Hematopoietic multipotent progenitor cell treated with erythropoietin and hydrocortisone succinate and interleukin-3 and kit ligand, for 4 days (in vitro differentiated cells): ENCODE measurements around the gene ROR1.
A peak's percentile ranks its signal among the peaks of the same experiment; 100 is the strongest.

Source experiments
- DNase-seq: peaks from one replicate; pipeline ENCODE4 v3.0.0-alpha.2; 2015

Gene ROR1

DNA sequence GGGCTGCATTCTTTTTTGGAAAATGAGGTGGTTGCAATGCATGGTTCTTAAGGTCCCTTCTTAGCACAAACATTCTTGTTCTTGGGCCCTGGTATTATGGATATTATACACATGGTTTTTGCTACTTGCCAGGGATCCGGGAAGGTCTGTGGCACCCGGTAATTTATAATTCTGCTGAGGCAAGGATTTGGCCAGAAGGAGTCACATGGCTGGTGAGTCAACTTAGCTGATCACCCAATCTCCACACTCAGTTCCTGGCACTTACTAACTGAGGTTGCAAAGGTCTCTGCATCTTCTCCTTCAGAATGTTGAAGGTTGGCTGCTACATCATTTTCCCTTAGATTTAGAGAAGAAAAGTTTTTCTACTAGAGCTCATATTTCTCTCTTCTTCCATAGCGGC is 112.5 kb downstream of the ROR1 start:
- no peak for DNase-seq

DNA sequence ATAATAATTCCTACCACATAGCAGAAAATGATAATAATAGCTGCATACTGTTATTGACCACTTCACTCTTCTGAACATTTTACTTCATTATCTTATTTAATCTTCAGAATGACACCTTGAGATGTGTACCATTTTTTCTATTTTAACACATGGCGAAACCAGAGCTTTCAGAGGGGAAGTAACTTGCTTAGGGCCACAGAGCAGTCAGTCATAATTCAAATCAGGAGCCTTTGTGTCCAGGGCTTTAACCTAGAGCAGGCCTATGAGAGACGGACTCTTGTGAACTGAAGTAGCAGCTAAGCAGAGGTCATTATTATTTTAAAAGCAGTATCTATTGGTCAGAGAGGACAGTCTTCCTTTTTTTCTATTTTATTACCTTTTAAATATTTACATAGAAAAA is 114.0 kb downstream of the ROR1 start:
- no peak for DNase-seq

DNA sequence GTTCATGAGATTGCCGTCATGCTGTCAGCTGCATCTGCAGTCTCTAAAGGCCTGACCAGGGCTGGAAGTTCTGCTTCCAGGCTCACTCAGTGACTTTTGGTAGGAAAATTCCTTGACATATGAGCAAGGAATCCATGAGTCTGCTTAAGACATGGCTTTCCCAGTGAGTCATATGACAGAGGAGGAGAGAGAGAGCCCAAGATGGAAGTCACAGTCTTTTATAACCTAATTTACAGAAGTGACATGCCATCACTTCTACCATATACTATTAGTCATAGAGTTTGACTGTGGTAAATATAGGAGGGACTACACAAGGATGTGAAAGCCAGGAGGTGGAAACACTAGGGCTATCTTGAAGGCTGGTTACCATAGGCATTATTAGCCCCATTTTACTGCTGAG is 115.2 kb downstream of the ROR1 start:
- no peak for DNase-seq

DNA sequence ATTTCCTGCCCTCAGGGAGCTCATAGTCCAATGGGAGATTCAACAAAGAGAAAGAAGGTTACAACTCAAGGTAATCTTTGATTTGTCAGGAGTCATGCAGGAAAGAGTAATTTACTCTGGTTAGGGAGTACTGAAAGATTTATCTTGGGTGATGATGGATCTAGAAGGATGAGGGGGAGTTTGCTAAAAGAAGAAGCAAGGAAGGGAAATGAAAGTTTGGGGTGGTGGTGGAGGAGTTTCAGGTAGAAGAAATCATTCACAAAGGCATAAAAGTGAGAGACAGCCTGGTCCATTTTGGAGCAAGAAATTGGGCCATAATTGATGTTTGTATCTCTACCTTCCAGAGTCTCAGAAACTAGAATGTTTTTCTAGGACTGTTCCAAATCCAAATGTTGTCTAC is 116.7 kb downstream of the ROR1 start:
- no peak for DNase-seq

DNA sequence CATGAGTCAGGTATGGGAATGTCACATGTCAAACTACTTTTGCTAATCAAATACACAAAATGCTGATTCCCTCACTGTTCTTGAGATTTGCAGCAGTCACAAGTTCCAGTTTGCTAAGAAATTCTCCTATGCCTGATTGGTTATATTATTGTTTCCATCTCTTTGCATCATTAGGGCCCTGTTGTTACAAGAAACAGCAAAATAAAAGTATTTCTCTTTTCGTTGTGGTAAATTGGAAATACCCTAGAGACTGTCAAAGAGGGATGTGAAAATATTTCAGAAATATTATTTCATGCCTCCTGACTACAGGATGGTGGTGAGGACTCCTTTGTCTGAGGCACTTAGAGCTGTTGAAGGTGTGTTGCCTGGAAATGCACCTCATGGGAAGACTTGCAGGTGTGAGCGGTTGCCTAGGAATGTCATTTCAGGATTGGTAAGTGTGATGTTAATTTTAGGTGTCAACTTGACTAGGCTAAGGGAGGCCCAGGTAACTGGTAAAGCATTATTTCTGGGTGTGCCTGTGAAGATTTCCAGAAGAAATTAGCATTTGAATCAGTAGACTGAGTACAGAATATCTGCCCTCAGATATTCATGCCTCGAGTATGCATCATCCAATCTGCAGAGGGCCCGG is 117.4 kb downstream of the ROR1 start:
- DNase-seq = no peak

DNA sequence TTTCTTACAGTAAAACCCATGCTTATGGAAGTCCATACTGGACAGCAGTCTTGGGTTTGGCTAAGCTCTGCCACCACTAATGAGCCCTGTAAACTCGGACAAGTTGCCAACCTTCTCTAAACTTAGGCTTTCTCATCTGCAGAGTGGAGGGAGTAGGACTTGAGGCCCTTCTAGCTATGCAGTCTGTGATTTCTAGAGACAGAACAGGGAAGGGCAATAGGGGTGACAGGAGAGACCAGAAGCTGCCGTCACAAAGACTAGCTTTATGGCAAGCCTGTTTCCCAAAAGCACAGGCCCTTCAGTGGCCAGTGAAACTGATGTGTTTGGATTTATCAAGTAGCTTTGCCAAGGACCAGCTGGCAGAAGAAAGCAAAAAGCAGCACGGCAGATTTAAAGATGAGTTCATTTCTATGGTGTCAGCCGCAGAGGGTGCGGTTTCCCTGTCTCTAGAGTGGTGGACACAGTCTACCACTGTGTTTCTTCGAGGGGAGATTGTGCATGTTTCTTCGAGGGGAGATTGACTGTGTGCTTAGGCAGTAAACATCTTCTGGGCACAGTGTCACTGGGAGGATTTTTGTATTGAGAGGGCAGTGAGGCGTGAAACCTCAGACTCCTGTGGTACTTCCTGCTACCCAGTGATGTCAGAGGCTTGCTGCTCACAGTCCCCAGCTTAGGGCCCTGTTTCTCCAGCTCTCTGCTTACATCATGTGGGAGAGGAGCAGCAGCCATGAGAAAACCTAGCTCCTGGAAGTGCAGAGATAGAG is 119.0 kb downstream of the ROR1 start:
- no peak for DNase-seq

DNA sequence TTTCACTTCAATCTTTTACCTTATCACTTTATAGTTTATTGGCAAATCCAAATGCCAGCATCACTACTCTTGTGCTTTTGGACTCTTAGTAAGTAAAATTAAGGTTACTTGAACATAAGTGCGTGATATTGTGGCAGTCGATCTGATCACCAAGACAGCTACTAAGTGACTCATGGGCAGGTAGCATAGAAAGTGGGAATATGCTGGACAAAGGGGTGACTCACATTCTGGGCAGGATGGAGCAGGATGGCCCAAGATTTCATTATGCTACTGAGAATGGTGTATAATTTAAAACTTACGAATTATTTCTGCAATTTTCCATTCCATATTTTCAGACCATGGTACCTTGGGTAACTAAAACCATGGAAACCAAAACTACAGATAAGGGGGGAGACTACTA is 120.2 kb downstream of the ROR1 start:
- no peak for DNase-seq

DNA sequence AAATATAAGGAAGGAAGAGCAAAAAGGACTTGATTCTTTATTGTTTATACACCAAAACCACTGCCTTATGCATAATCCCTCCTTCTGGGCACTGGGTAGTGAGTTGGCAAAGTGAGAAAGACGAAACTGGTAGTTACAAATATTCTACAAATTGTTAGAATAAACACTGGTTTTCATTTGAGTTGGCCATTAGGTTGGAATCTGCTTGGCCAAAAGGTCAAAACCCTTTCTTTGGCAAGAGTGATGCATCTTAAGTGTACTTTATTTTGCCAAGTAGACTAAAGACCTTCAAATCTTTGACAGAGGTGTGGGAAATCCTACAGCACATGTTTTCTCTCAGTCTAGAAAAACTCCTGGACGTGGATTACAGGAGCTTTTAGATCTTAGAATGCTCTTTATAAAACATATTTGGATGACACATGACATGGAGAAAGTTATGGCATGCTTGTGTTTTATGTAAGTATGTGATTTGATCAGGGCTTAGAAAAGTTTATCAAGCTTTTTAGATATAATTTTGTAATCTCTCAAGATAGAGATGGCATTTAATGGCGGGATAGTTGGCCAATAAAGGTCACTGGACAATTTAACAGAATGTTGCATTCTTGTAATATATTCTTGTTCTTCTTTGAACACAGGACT is 120.9 kb downstream of the ROR1 start:
- DNase-seq = no peak

DNA sequence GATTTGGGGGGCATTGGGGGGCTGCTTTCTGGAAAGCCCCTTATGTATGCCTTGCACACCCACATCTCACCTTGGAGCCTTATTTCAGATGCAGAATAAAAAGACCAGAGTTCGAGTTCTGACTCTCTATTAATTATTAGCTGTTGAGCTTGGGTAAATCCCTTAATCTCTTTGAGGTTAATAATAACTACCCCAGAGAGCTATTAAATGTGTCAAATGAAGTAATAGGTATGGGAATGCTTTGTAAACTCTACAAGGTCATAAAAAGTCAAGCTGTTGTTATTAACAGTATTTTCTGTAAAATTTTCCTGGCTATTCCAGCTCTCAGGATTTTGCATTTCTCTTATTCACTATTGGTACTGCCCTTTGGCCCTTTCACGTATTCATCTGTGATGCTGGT is 122.9 kb downstream of the ROR1 start:
- no peak for DNase-seq

DNA sequence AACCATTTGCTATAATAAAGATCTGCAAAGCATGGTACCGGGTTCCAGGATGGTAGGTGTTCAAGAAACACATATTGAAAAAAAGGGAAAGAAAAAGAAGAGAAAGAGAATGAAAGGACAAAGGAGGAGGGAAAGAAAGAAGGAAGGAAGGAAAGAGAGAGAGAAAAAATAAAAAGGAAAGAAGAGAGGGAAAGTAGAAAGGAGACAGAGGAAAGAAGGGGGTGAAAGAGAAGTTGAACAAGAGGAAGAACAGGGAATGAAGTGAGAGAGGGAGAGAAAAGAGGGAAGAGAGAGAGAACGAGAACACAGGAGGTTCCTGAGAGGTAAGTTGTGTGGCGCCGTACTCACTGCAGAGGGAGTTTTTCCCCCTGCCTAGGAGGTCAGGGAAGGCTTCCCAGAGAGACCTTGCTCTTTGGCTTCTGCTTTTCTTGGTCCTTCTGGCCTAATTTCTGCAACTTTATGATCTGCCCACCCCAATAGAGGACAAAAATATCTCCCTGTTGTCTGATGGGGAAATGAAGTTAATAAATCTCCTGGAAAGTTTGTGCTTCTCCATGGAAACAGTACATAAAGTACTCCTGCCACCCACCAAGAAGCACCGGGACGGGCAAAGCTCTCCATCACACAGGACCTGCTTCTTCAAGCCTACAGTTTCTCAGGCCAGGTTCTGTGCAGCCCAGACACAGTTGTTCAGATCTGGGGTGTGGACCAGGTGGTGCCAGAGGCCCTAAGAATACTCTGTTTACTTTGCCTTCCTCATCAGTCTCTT is 124.8 kb downstream of the ROR1 start:
- no peak for DNase-seq

DNA sequence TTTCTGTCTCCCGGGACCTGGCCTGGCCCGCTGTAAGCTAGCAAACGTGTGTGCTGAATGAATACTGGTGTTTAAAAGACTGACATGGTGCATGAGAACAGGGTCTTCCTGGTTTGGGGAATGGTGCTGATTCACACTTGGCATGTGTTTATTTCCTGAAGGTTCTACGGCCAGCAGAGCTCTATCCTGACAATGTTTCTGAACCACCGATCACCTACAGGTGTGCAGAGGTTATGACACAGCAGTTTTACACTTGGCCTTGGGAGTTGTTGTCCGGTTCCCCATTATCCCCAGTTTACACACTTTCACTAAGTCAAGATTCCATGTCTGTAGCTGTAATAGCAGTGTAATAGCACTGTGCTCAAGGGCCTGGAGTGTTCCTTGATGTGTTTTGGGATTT is 127.3 kb downstream of the ROR1 start:
- DNase-seq = no peak

DNA sequence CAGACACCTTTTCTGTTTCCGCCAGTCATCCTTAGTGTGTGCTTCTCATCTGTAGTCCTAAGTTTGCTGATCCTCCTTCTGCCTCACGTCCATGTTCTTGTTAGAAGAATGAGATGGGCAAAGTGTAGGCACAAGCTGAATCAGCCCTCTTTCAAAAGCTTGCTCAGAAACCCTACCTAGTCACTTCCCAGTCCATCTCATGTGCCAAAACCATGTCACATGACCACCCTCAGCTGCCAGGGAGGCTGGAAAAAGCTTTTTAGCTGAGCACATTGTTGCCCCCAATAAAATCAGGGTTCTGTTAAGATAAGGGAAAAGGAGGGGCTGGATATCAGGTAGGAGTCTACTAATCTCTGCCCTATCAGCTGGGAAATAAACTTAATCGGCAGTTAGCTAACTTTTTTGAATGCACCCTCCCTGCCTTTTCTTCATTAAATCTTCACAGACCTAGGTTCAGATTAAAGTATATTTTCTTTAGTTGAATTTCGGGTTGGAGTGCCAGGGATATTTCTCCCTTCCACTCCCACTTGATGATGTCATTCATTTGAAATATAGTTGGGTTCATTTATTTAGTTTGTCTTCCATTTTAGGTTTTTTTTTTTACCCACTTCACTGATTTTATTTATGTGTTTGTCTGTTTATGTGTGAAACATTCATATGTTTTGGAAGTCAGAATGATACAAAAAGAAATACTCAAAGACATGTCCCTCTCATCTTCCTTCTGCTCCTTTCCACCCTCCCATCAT is 129.2 kb downstream of the ROR1 start:
- DNase-seq = no peak

DNA sequence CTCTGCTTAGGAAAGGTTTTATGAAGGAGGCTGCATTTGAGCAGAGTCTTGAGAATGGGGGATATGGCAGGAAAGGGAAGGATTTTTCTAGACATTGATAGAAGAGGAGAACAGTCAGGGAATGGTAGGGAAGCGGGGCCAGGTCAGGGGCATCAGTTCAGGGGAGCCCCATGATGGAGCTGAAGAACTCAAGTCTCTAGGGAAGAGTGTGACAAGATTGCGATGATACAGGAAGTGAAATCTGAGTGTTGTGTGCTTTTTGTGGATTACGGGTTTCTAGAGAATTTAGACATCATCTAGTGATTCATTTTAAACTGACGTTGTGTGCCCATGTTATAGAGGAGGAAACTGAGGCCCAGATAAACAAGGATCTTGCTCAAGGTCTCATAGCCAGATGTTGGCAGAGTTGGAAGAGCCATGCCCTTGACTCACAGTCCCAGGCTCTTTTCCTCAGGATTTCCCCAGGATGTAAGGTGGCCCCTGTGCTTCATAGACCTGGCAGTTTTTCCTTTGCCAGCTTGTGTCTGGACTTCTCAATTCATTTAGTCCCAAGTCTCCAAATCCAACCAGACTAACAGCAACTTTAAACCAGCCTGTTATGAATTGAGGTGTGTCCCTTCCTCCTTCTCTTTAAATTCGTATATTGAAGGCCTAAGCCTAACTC is 130.3 kb downstream of the ROR1 start:
- no peak for DNase-seq

DNA sequence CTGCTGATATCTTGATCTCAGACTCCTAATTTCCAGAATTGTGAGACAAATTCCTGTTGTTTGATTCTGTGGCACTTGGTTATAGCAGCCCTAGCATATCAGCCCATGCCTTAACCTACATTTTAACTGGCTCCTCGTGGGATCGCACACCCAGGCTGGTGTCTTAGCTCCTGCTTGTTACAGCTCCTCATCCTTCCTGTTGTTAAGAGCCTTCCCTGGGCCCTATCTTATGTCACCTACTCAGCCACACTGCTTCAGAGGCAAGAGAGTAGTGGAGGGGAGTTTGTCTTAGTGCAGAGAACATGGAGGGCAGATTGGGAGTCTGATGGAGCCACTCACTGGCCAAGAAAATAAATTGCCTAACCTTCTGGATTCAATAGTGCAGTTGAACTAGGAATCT is 131.0 kb downstream of the ROR1 start:
- DNase-seq = no peak

DNA sequence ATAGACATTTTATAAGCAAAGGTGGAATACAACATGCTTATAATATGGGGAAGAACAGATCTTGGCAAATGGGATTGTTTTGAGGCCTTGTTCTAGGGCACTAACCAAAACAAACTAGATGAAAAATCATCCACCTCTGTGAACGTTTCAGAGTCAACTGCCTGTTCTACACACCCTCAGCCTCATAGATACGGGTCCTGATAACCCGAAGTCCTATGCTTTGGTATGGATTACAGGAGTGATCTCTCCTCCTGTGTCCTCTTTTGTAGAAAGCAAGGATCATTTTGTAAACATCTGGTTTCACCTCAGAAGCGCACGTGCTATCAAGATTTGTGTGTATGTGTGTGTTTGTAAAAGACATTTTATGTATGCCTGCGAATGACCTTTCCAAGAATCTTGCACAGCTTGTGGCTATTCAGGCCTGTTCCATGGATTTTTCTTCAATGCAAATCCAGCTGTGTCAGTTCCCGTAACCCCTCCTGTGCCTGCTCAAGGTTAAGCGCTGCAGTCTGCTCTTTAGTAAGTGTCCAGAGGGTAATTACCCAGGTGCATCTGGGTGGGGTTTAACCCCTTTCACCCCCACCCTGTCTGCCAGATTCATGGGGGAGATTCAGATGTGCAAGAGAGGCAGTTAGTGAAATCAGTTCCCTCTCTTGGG is 132.4 kb downstream of the ROR1 start:
- DNase-seq = no peak

DNA sequence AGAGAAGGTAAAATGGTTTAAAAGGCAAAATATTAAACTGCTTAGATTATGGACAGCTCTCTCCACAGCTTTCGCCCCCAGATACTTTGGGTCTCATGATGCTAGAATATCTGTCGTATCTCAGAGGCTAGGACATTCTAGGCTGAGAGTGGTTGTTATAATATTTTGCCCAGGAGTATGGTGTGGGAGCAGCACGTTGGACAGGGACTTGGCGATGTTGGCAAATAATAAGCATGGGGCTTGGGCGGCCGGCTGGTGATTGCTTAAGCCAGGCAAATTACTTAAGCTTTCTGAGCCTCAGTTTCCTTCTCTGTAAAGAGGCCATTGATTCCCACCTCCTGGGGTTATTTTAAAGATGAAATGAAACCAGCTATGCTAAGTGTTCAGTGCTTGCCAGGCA is 133.2 kb downstream of the ROR1 start:
- DNase-seq = no peak

DNA sequence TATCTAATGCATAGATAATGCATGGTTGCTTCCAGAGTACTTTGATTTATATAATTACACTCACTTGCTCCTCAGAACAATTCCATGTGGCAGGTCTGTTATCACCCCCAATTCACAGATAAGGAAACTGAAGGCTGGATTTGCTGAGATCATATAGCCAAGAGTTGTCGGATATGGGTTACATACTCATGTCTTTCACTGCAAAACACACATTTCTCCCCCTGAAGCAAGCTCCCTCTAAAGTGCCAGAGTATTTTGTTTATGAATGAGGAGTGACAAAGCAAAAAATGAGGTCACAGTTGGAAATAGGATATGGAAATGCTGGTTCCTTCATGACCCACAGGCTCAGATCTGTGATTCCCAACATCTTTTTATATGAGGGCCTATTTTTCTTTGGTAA is 134.2 kb downstream of the ROR1 start:
- no peak for DNase-seq

DNA sequence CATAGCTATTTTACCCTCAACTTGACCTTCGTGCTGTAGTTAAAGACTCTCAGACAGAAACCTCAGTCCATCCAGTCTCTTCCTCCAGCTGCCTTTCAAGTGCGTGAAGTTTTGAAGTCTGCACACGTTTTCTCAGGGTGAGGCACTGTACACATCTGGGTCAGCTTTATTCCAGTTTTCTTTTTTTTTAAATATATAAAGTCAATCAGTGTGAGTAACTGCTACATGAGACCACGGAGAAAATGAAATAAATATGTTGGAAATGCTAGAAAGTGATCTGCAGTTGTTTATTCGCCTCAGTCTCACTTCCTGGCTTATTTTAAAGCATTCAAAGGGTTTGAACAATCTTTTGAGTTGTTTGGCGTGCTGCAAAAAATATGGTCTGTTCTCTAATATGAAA is 135.7 kb downstream of the ROR1 start:
- DNase-seq = no peak

DNA sequence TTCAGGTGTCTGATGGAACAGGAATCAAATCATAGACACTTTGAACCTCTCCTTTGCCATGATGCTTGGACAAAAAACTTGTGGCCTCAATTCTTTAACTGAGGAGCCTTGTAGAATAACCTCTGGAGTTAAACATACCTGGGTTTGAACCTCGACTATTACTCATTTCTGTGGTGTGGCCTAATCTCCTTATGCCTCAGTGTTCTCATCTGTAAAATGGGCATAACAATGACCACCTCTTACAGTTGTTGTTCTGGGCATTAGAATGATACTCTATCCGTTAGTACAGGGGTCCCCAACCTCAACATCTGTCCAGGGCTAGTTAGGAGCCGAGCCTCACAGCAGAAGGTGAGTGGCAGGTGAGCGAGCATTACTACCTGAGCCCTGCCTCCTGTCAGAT is 137.2 kb downstream of the ROR1 start:
- no peak for DNase-seq

DNA sequence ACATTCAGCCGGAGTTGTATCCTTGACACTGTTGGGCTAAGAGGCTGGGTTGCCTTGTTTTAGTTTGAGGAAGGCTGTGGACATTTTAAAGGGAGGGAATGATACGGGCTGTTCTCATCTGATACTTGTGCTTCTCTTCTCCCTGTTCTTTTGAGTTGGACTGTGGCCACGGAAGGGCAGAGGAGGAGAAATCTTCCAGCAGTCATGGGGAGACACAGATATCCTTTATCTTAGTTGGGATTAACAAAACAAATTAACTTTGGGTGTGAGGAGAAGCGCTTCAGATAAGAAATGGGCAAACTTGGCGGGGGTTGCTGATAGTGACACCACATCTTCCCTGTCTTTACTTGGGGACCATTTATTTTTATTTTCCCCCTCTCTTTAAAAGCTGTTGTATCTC is 138.8 kb downstream of the ROR1 start:
- peak; percentile 15 for DNase-seq

DNA sequence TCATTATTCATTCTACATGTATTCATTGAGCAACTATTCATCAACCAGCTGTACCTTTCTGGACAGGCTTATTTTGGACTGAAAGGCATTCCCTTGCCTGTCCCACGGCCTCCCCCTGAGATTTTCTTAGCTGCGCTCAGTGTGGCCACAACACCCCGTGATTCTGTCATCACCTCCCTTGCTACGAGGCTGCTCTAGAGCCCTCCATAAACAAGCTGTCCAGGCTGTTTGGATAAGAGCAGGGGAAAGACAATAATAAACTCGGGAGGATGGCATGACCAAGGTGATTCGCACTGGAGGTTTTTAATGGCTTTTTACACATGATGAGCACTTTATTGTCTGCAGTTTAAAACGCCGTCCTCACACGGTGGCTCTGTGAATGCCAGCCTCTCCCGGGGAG is 139.7 kb downstream of the ROR1 start:
- no peak for DNase-seq

DNA sequence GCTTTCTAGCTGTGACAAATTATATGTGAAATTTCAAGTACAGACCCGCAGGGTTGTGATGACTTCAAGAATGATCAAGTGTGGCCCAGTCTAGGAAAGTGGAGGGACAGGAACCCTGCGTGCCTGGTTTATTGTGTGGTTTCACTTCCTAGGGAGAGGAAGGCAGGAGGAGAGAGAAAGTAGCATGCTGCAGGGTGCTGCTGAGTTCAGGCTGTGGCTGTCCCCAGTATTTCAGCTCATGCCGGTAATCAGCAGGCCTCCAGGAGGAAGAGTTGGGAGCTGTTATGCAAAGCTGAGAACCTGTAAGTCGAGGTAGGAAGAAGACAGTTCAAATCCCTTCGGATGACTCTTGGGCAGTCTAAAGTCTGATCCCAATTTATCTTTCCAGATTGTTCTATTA is 140.4 kb downstream of the ROR1 start:
- no peak for DNase-seq
